Right atrium auricular region (tissue), 2 donors: ENCODE results near the gene EFNA1. TPM values are rescaled to one million over a fixed set of nuclear protein-coding genes. Genes with fewer than 3 reads are reported as not detected.
A peak's percentile ranks its signal among the peaks of the same experiment; 100 is the strongest.

Source experiments
- DNase-seq: peaks from one replicate; pipeline ENCODE4 v3.0.0-alpha.2; 2019; ENCODE audit warnings: low spot score
- H3K27ac ChIP-seq, 2 donors: fragments of 200-600 bp; sonication (generic); 1 replicate in 1 of 2; 2 replicates in 1 of 2; pipeline ENCODE4 v1.5.1; 2016 to 2019
- H3K27me3 ChIP-seq, 2 donors: fragments of 200-600 bp; sonication (generic); one replicate each; pipeline versions ENCODE4 v1.5.1 to v1.6.0; 2017 to 2019
- H3K36me3 ChIP-seq: fragments of 200-600 bp; sonication (generic); one replicate; pipeline ENCODE4 v1.5.1; 2016
- H3K4me1 ChIP-seq, 2 donors: fragments of 200-600 bp; sonication (generic); one replicate each; pipeline versions ENCODE4 v1.5.1 to v1.6.0; 2017 to 2019
- H3K4me3 ChIP-seq, 2 donors: fragments of 200-600 bp; sonication (generic); 1 replicate in 1 of 2; 2 replicates in 1 of 2; pipeline ENCODE4 v1.5.1; 2017 to 2019; ENCODE audit warnings: mild to moderate bottlenecking in 1 of 2, moderate library complexity in 1 of 2
- H3K9me3 ChIP-seq, 2 donors: fragments of 200-600 bp; sonication (generic); one replicate each; pipeline ENCODE4 v1.5.1; 2019
- total RNA-seq, 2 donors: library from RNA; depleted of rRNA; stranded (reverse); fragments of >200 nt; gene quantifications; one replicate each; pipeline ENCODE4 v1.1.0, GENCODE V29; 2016
- TF ChIP-seq, protein P1 (sequence below), 2 donors: fragments of 200-600 bp; sonication (generic); IDR thresholded peaks; one replicate each; pipeline ENCODE4 v1.5.1; 2019; ENCODE audit warnings: antibody characterized with exemption in 2 of 2

Gene EFNA1
- total RNA-seq, 2 donors from 2014 or later, result 24.8 to 41.4 TPM

DNA sequence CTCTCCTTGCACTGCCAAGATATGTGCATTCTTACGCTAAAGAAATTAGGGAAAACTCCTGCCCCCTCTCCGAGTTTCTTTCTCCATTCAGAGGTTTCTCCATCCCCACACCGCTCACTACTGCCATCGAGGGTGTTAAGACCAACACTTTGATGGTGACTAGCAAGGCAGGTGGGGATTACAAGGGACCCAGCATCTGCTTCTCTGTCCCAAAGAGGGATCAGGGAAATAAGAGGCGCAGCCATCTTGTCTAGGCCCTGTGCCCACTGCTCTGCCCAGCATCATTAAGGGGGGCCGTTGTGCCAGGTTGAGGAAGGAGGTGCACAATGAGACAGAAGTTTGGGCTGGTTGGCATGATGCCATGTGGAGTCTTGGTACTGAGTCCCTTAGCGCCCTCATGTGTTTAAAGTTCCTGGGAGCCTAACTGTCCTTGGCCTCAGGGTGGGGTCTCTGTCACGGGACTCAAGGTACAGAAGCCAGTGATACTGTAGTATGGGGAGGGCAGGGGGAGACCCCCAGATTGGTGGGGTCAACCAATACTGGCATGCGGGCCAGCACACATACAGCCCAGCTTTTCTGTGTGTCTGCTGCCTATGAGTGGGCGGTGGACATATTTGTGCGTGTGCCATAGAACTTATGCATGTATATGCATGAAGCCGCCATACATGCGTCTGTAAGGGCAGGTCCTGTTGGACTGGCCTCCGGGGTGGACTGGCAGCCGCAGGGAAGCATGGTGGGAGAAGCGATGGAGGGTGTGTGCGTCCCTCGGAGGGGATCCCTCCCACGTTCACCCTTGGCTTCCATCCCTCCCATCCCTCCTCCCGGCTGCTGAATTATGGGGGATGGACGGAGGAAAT, 43.6 kb upstream of the EFNA1 start:
- no peak for DNase-seq
- Histone ChIP-seq H3K27me3 (peaks cover 31 to 48% of the 10 kb centered on the region in 2 donors), H3K4me3 (peak overlapping the region; percentile 56 to 73)

DNA sequence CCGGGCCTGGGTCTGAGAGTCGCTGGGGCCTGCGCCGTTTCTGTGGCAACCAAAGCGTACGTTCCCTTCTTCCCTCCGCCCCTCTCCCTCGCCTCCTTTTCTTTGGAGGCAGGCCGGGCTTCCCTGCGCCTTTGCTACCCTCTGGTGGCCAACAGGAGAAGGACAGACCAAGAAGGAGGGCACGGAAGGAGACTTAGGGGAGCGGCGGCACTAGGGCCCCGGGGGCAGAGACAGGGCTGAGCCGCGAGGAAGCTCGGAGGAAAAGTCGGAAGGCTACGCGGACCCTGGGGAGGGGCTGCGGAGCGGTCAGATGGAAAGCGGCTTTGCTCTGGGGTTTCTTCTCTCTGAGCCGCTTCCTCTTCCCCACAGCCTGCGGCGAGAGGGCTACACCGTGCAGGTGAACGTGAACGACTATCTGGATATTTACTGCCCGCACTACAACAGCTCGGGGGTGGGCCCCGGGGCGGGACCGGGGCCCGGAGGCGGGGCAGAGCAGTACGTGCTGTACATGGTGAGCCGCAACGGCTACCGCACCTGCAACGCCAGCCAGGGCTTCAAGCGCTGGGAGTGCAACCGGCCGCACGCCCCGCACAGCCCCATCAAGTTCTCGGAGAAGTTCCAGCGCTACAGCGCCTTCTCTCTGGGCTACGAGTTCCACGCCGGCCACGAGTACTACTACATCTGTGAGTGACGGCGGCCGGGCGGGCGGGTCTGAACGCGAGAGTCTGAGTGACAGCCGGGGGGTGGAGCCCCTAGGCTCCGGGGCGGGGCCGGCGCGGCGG, 42.8 kb upstream of the EFNA1 start:
- peaks cover 31 to 41% of the 10 kb centered on the region in 2 donors for H3K27me3 ChIP-seq
- H3K4me1 ChIP-seq, result peaks cover 0 to 60% of the 10 kb centered on the region in 2 donors
- no peaks in the 10 kb centered on the region for H3K9me3 ChIP-seq
- H3K36me3 ChIP-seq, result no peaks in the 10 kb centered on the region
- DNase-seq, result peak; percentile 95
- TF ChIP-seq, protein P1, sequence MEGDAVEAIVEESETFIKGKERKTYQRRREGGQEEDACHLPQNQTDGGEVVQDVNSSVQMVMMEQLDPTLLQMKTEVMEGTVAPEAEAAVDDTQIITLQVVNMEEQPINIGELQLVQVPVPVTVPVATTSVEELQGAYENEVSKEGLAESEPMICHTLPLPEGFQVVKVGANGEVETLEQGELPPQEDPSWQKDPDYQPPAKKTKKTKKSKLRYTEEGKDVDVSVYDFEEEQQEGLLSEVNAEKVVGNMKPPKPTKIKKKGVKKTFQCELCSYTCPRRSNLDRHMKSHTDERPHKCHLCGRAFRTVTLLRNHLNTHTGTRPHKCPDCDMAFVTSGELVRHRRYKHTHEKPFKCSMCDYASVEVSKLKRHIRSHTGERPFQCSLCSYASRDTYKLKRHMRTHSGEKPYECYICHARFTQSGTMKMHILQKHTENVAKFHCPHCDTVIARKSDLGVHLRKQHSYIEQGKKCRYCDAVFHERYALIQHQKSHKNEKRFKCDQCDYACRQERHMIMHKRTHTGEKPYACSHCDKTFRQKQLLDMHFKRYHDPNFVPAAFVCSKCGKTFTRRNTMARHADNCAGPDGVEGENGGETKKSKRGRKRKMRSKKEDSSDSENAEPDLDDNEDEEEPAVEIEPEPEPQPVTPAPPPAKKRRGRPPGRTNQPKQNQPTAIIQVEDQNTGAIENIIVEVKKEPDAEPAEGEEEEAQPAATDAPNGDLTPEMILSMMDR (IDR thresholded peaks at IDR 0.05), result peak; percentile 84 to 92
- H3K27ac ChIP-seq, result peak overlapping the region; percentile 91 to 94
- peak overlapping the region; percentile 56 to 73 for H3K4me3 ChIP-seq

More for the DNA sequence above, 43.6 kb upstream of the EFNA1 start:
- Histone ChIP-seq H3K4me1 (peaks cover 0 to 68% of the 10 kb centered on the region in 2 donors), H3K27ac (peak overlapping the region in 1 of 2 donors; percentile 94), H3K36me3 (no peaks in the 10 kb centered on the region), H3K9me3 (no peaks in the 10 kb centered on the region)
- TF ChIP-seq, protein P1 (IDR thresholded peaks at IDR 0.05), result no peak

GRCh38 chr1:155085504-155086127, 42.1 kb upstream of the EFNA1 start:
- Histone ChIP-seq H3K4me1 (peaks cover 0 to 53% of the 10 kb centered on the region in 2 donors), H3K27me3 (peaks cover 24 to 34% of the 10 kb centered on the region in 2 donors), H3K27ac (peak overlapping the region; percentile 91 to 94), H3K4me3 (peak overlapping the region; percentile 56 to 73), H3K9me3 (no peaks in the 10 kb centered on the region), H3K36me3 (no peaks in the 10 kb centered on the region)
- TF ChIP-seq, protein P1 (IDR thresholded peaks at IDR 0.05), result no peak
- peak; percentile 81 for DNase-seq

- peak overlapping the region; percentile 91 to 94 for H3K27ac ChIP-seq
- peak overlapping the region in 1 of 2 donors; percentile 73 for H3K4me3 ChIP-seq
- H3K4me1 ChIP-seq, result peaks cover 0 to 49% of the 10 kb centered on the region in 2 donors
- no peaks in the 10 kb centered on the region for H3K36me3 ChIP-seq
- TF ChIP-seq, protein P1 (IDR thresholded peaks at IDR 0.05), result peak; percentile 100
- peak; percentile 74 for DNase-seq
- H3K9me3 ChIP-seq, result no peaks in the 10 kb centered on the region
- peaks cover 17 to 28% of the 10 kb centered on the region in 2 donors for H3K27me3 ChIP-seq
Observed at GRCh38 chr1:155086128-155086741, 41.4 kb upstream of the EFNA1 start.

GRCh38 chr1:155086856-155087535, 40.7 kb upstream of the EFNA1 start:
- Histone ChIP-seq H3K4me3 (no peak overlapping the region), H3K27me3 (peaks cover 11 to 20% of the 10 kb centered on the region in 2 donors), H3K4me1 (peaks cover 0 to 49% of the 10 kb centered on the region in 2 donors), H3K36me3 (no peaks in the 10 kb centered on the region), H3K27ac (peak overlapping the region in 1 of 2 donors; percentile 35), H3K9me3 (no peaks in the 10 kb centered on the region)
- DNase-seq, result no peak
- TF ChIP-seq, protein P1 (IDR thresholded peaks at IDR 0.05), result peak in 1 of 2 donors; percentile 45
